ENCODE results near the gene MAPK8IP3.

The MAPK8IP3 gene

GRCh38 chr16:1705688-1706385, at the start of gene MAPK8IP3:
MAPK8IP3 (plus strand) TSS chr16:1706195; CDS start chr16:1706340, 145 bp downstream.
- peak within 1 kb of the TSS; percentile 90 for H3K4me3 ChIP-seq (ENCODE audit: low read length)
- DNase-seq (ENCODE audit: low read depth): no peak
- peak; percentile 61 for TF ChIP-seq CTCF (conservative IDR thresholded peaks at IDR 0.05; ENCODE audit: low read depth, low read length)

GRCh38 chr16:1656808-1657617, 49.0 kb upstream of the MAPK8IP3 start:
- DNase-seq (ENCODE audit: low read depth): no peak
- TF ChIP-seq CTCF (conservative IDR thresholded peaks at IDR 0.05; ENCODE audit: low read depth, low read length): no peak
- H3K4me3 ChIP-seq (ENCODE audit: low read length): no peak overlapping the region

- no peak for DNase-seq (ENCODE audit: low read depth)
Measured at GRCh38 chr16:1657841-1658240, 48.2 kb upstream of the MAPK8IP3 start.

GRCh38 chr16:1659031-1659430, 47.0 kb upstream of the MAPK8IP3 start:
- no peak for DNase-seq (ENCODE audit: low read depth)
- no peak for TF ChIP-seq CTCF (conservative IDR thresholded peaks at IDR 0.05; ENCODE audit: low read depth, low read length)
- H3K4me3 ChIP-seq (ENCODE audit: low read length): no peak overlapping the region

More at GRCh38 chr16:1657841-1658240, 48.2 kb upstream of the MAPK8IP3 start:
- no peak overlapping the region for H3K4me3 ChIP-seq (ENCODE audit: low read length)
- no peak for TF ChIP-seq CTCF (conservative IDR thresholded peaks at IDR 0.05; ENCODE audit: low read depth, low read length)

GRCh38 chr16:1661826-1662225, 44.2 kb upstream of the MAPK8IP3 start:
- TF ChIP-seq CTCF (conservative IDR thresholded peaks at IDR 0.05; ENCODE audit: low read depth, low read length): no peak
- no peak overlapping the region for H3K4me3 ChIP-seq (ENCODE audit: low read length)

GRCh38 chr16:1662543-1662942, 43.5 kb upstream of the MAPK8IP3 start:
- DNase-seq (ENCODE audit: low read depth): no peak
- no peak for TF ChIP-seq CTCF (conservative IDR thresholded peaks at IDR 0.05; ENCODE audit: low read depth, low read length)
- H3K4me3 ChIP-seq (ENCODE audit: low read length): no peak overlapping the region

More at GRCh38 chr16:1661826-1662225, 44.2 kb upstream of the MAPK8IP3 start:
- no peak for DNase-seq (ENCODE audit: low read depth)

Measured in retinal pigment epithelial cell (primary cell).